Measurements from ENCODE around the gene SPATA13. TPM values are rescaled to one million over a fixed set of nuclear protein-coding genes. Genes with fewer than 3 reads are reported as not detected.

Gene SPATA13
- total and polyA plus RNA-seq, 11 donors = 5.4 to 20.1 (median 8.6) TPM

- ATAC-seq (no peak), DNase-seq (no peak)
- H3K4me3 ChIP-seq = no peak overlapping the region
- TF ChIP-seq CTCF (IDR thresholded peaks at IDR 0.05) = no peak
- TF ChIP-seq POLR2A (IDR thresholded peaks at IDR 0.05) = no peak
- H3K27me3 ChIP-seq = peaks cover 0 to 4% (median 0%) of the 10 kb centered on the region in 9 donors
- peaks cover 0 to 13% (median 0%) of the 10 kb centered on the region in 12 donors for H3K9me3 ChIP-seq
- WGBS, 4 donors = 86 to 90% (median 88%) methylated on average over 5 of the region's 5 CpGs
- intact Hi-C loops (cut with DNase I) = no loop called here
- peaks cover 0 to 19% (median 0%) of the 10 kb centered on the region in 12 donors for H3K4me1 ChIP-seq
- H3K27ac ChIP-seq = no peak overlapping the region
- no peaks in the 10 kb centered on the region for H3K36me3 ChIP-seq
Measured at GRCh38 chr13:24128962-24129361, 31.6 kb upstream of the SPATA13 start.

GRCh38 chr13:24129914-24130774 lies 30.4 kb upstream of the SPATA13 start:
- intact Hi-C loops (cut with DNase I) = no loop called here
- 46 to 51% (median 48%) methylated on average over 12 of the region's 12 CpGs for WGBS, 4 donors
- H3K27ac ChIP-seq = no peak overlapping the region
- peaks cover 0 to 13% (median 0%) of the 10 kb centered on the region in 12 donors for H3K9me3 ChIP-seq
- H3K4me1 ChIP-seq = peaks cover 0 to 7% (median 0%) of the 10 kb centered on the region in 12 donors
- H3K36me3 ChIP-seq = no peaks in the 10 kb centered on the region
- H3K4me3 ChIP-seq = no peak overlapping the region
- peaks cover 0 to 4% (median 0%) of the 10 kb centered on the region in 9 donors for H3K27me3 ChIP-seq
- TF ChIP-seq CTCF (IDR thresholded peaks at IDR 0.05) (no peak), POLR2A (IDR thresholded peaks at IDR 0.05) (no peak)
- ATAC-seq = no peak
- DNase-seq = no peak

- no peak for TF ChIP-seq CTCF (IDR thresholded peaks at IDR 0.05)
- no peak for TF ChIP-seq POLR2A (IDR thresholded peaks at IDR 0.05)
- Histone ChIP-seq H3K9me3 (peaks cover 0 to 13% (median 0%) of the 10 kb centered on the region in 12 donors), H3K27ac (no peak overlapping the region), H3K36me3 (no peaks in the 10 kb centered on the region), H3K4me3 (no peak overlapping the region), H3K27me3 (peaks cover 0 to 4% (median 0%) of the 10 kb centered on the region in 9 donors), H3K4me1 (no peaks in the 10 kb centered on the region)
- DNase-seq (no peak), ATAC-seq (no peak)
- 46 to 64% (median 55%) methylated on average over 1 of the region's 1 CpG for WGBS, 4 donors
- intact Hi-C loops (cut with DNase I) = no loop called here
Measured at GRCh38 chr13:24131749-24132148, 28.8 kb upstream of the SPATA13 start.

GRCh38 chr13:24133021-24133795 lies 27.3 kb upstream of the SPATA13 start:
- Histone ChIP-seq H3K27me3 (peaks cover 0 to 4% (median 0%) of the 10 kb centered on the region in 9 donors), H3K27ac (no peak overlapping the region), H3K4me1 (no peaks in the 10 kb centered on the region), H3K36me3 (no peaks in the 10 kb centered on the region), H3K9me3 (peaks cover 0 to 13% (median 0%) of the 10 kb centered on the region in 12 donors), H3K4me3 (no peak overlapping the region)
- no peak for TF ChIP-seq CTCF (IDR thresholded peaks at IDR 0.05)
- no peak for TF ChIP-seq POLR2A (IDR thresholded peaks at IDR 0.05)
- intact Hi-C loops (cut with DNase I) = no loop called here
- 80 to 89% (median 85%) methylated on average over 7 of the region's 7 CpGs for WGBS, 4 donors
- no peak for DNase-seq
- no peak for ATAC-seq
